Aorta (tissue), 5 donors: ENCODE measurements around the gene VEGFB. TPM values are rescaled to one million over a fixed set of nuclear protein-coding genes. Genes with fewer than 3 reads are reported as not detected.

Experiments
- ATAC-seq: fragments of 200-7000 bp; cut with Tn5 transposase; one replicate; pipeline ENCODE4 v1.9.1; 2022; ENCODE audit warnings: moderate library complexity; ENCODE audit not compliant: low FRiP score
- DNase-seq, 2 donors: peaks; one replicate each; pipeline ENCODE4 v3.0.0-alpha.2; 2020
- H3K27ac ChIP-seq, 2 donors: one replicate each; pipeline ENCODE4 v1.5.1; 2013; ENCODE audit warnings: low read length in 2 of 2, mild to moderate bottlenecking in 2 of 2, moderate library complexity in 2 of 2, control low read depth in 1 of 2, inconsistent platforms in 1 of 2, low read depth in 1 of 2
- H3K27me3 ChIP-seq, 2 donors: one replicate each; pipeline ENCODE4 v1.6.1; 2013; ENCODE audit warnings: control low read depth in 1 of 2, low read length in 1 of 2, mild to moderate bottlenecking in 1 of 2, moderate library complexity in 1 of 2; ENCODE audit not compliant: insufficient read depth in 2 of 2, control insufficient read depth in 1 of 2
- H3K36me3 ChIP-seq, 2 donors: one replicate each; pipeline ENCODE4 v1.6.1; 2013; ENCODE audit warnings: control low read depth in 1 of 2, low read length in 1 of 2, mild to moderate bottlenecking in 1 of 2; ENCODE audit not compliant: insufficient read depth in 2 of 2, control insufficient read depth in 1 of 2
- H3K4me1 ChIP-seq, 2 donors: one replicate each; pipeline ENCODE4 v1.6.1; 2013; ENCODE audit warnings: low read length in 2 of 2, control low read depth in 1 of 2, mild to moderate bottlenecking in 1 of 2, moderate library complexity in 1 of 2; ENCODE audit not compliant: insufficient read depth in 2 of 2, control insufficient read depth in 1 of 2
- H3K4me3 ChIP-seq, 2 donors: one replicate each; pipeline ENCODE4 v1.5.1; 2013; ENCODE audit warnings: low read length in 2 of 2, control low read depth in 1 of 2, mild to moderate bottlenecking in 1 of 2
- H3K9me3 ChIP-seq: one replicate; pipeline ENCODE4 v1.6.1; 2013; ENCODE audit warnings: mild to moderate bottlenecking, low read length; ENCODE audit not compliant: control insufficient read depth
- WGBS, 2 donors: extraction: QIAGEN DNeasy Blood & Tissue Kit; methylation state at CpG; one replicate each; pipeline ENCODE4 v1.1.7; 2013; 5-methylcytosine and 5-hydroxymethylcytosine counted together
- intact Hi-C, 2 donors: fragments of 100-400 bp; cut with DNase I; formaldehyde crosslinking; loops; one replicate each; pipeline versions ENCODE4 v1.14.2 to v1.15.0; 2022
- polyA plus RNA-seq, 2 donors: library from polyadenylated mRNA; stranded (reverse); fragments of 200-250 nt; gene quantifications; one replicate each; pipeline ENCODE4 v1.2.3, GENCODE V29; 2013
- total RNA-seq, 2 donors: library from RNA; stranded (reverse); fragmentation: NEBNext Ultra II Directional; extraction: Animal tissue kit (Norgen Biotek cat#: 25700); gene quantifications; one replicate each; pipeline ENCODE4 v1.2.1, GENCODE V29; 2021
- donor health status: healthy with polysubstance abuse.
- donor health status: Bipolar disorder and iron deficiency.
- donor health status: DM: no; HTN: no; CAD: no.
- donor health status: DM: no; HTN: no; CAD: no.
- donor health status: DM: yes; HTN: yes; CAD: no.

VEGFB gene
- total and polyA plus RNA-seq, 4 donors, result 131 to 208 (median 198) TPM

DNA sequence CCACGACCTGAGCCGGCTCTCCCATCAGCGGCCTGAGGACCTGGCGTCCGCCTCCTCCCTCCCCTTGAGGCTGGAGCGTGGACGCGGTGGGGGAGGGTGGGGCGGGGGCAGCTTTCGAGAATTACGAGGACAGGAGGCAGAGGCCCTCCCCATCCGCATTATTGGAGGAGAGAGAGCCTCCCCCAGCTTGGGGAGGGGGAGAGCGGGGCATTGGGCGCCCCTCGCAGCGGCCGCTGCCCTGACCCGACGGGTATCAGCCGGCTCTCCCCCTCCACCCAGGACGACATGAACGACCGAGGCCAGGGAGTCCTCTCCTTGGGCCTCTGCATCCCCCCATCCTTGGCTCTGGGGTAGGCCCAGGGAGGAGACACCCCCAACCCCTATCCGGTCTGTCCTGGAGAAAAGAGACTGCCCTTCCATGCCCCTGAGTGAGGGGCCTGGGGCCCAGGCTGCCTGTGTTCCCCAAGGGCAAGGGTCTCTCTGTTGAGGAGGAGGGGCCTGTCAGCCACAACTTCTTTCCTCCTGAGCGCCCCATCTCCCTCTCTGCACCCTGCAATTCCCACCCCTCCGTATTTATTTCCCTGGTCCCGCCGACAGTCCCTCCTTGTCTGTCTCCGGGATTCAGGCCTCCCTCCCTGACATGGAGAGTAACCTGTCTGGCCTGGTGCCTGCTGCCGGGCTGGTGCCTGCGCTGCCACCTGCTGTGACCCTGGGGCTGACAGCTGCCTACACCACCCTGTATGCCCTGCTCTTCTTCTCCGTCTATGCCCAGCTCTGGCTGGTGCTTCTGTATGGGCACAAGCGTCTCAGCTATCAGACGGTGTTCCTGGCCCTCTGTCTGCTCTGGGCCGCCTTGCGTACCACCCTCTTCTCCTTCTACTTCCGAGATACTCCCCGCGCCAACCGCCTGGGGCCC lies 51.8 kb downstream of the VEGFB start:
- peak overlapping the region; percentile 55 to 77 for H3K4me3 ChIP-seq
- H3K4me1 ChIP-seq, result no peaks in the 10 kb centered on the region
- DNase-seq, result no peak
- WGBS, 2 donors, result 24 to 31% methylated on average over 30 to 40 of the region's 40 CpGs
- no peak for ATAC-seq
- intact Hi-C loops, result no loop called here
- no peaks in the 10 kb centered on the region for H3K9me3 ChIP-seq
- H3K27ac ChIP-seq, result no peak overlapping the region
- no peaks in the 10 kb centered on the region for H3K36me3 ChIP-seq
- no peaks in the 10 kb centered on the region for H3K27me3 ChIP-seq

DNA sequence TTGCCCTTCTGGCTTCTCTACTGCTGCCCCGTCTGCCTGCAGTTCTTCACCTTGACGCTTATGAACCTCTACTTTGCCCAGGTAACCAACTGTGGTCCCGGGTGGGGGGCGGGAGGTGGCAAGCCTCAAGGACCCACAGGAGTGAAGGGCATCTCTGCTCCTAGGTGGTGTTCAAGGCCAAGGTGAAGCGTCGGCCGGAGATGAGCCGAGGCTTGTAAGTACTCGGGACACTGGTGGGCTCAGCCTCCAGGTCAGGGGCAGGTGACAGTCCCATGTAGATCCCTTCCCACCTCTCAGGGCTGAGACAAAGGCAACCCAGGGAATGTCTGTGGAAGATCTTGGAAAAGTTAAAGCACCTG lies 52.4 kb downstream of the VEGFB start:
- no peak for DNase-seq
- Histone ChIP-seq H3K4me3 (no peak overlapping the region), H3K27me3 (no peaks in the 10 kb centered on the region), H3K4me1 (no peaks in the 10 kb centered on the region), H3K9me3 (no peaks in the 10 kb centered on the region), H3K36me3 (no peaks in the 10 kb centered on the region), H3K27ac (no peak overlapping the region)
- intact Hi-C loops, result no loop called here
- no peak for ATAC-seq
- 88 to 90% methylated on average over 9 of the region's 9 CpGs for WGBS, 2 donors

DNA sequence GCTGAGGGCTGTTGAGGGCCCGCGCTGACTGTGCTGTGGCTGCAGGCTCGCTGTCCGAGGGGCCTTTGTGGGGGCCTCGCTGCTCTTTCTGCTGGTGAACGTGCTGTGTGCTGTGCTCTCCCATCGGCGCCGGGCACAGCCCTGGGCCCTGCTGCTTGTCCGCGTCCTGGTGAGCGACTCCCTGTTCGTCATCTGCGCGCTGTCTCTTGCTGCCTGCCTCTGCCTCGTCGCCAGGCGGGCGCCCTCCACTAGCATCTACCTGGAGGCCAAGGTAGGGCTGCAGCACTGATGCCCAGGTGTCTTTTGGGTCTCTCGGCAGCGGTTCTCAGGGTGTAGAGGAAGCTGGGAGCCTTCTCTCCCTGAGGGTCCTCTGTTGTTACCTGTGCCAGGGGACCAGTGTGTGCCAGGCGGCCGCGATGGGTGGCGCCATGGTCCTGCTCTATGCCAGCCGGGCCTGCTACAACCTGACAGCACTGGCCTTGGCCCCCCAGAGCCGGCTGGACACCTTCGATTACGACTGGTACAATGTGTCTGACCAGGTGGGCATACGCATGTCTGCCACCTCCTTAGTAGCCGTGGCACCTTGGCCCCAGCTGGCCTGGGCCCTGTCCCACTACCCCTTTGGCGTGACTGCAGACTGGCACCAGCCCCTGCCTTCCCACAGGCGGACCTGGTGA lies 53.4 kb downstream of the VEGFB start:
- intact Hi-C loops, result no loop called here
- Histone ChIP-seq H3K4me1 (no peaks in the 10 kb centered on the region), H3K27me3 (no peaks in the 10 kb centered on the region), H3K36me3 (no peaks in the 10 kb centered on the region), H3K9me3 (no peaks in the 10 kb centered on the region), H3K4me3 (no peak overlapping the region), H3K27ac (no peak overlapping the region)
- no peak for DNase-seq
- 96 to 97% methylated on average over 33 of the region's 33 CpGs for WGBS, 2 donors
- no peak for ATAC-seq

DNA sequence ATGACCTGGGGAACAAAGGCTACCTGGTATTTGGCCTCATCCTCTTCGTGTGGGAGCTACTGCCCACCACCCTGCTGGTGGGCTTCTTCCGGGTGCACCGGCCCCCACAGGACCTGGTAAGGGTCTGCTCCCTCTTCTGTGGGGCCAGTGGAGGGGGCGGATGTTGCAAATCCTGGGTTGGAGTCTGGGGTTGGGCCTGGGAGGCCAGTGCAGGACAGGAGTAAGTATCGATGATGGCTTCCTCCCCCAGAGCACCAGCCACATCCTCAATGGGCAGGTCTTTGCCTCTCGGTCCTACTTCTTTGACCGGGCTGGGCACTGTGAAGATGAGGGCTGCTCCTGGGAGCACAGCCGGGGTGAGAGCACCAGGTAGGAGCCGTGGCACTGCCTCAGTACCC lies 54.0 kb downstream of the VEGFB start:
- WGBS, 2 donors, result 90 to 92% methylated on average over 9 of the region's 9 CpGs
- ATAC-seq, result no peak

More for the DNA sequence above, 54.0 kb downstream of the VEGFB start:
- Histone ChIP-seq H3K4me3 (no peak overlapping the region), H3K36me3 (no peaks in the 10 kb centered on the region), H3K27ac (no peak overlapping the region), H3K27me3 (no peaks in the 10 kb centered on the region), H3K4me1 (no peaks in the 10 kb centered on the region), H3K9me3 (no peaks in the 10 kb centered on the region)
- intact Hi-C loops, result no loop called here
- no peak for DNase-seq

Other genes with a start within 250 kb of the VEGFB start
- gene OTUB1, start 248.1 kb upstream of the VEGFB start, total RNA-seq, result 10 to 100 TPM; 37.0 to 42.1 TPM
- gene OTUB1, start 248.1 kb upstream of the VEGFB start, polyA plus RNA-seq, result 10 to 100 TPM; 37.7 to 67.9 TPM
- gene FLRT1, start 198.7 kb upstream of the VEGFB start, total RNA-seq, result under 1 TPM; 0.10 to 0.60 TPM
- gene FLRT1, start 198.7 kb upstream of the VEGFB start, polyA plus RNA-seq, result not detected
- 10 to 100 TPM; 12.7 to 19.0 TPM for gene MACROD1, start 68.5 kb upstream of the VEGFB start, total RNA-seq
- gene MACROD1, start 68.5 kb upstream of the VEGFB start, polyA plus RNA-seq, result 100 to 1,000 TPM; 111 to 125 TPM
- 100 to 1,000 TPM in 1 of 2 donors, 10 to 100 TPM in 1; 67.9 to 111 TPM for gene STIP1, start 48.4 kb upstream of the VEGFB start, total RNA-seq
- gene STIP1, start 48.4 kb upstream of the VEGFB start, polyA plus RNA-seq, result 10 to 100 TPM; 31.0 to 40.4 TPM
- gene FERMT3, start 27.9 kb upstream of the VEGFB start, total RNA-seq, result 10 to 100 TPM; 35.6 to 42.6 TPM
- 10 to 100 TPM; 22.2 to 38.1 TPM for gene FERMT3, start 27.9 kb upstream of the VEGFB start, polyA plus RNA-seq
- gene TRPT1, start 8.4 kb upstream of the VEGFB start, total RNA-seq, result 10 to 100 TPM; 24.5 to 24.8 TPM
- 10 to 100 TPM; 34.3 to 95.3 TPM for gene TRPT1, start 8.4 kb upstream of the VEGFB start, polyA plus RNA-seq
- 10 to 100 TPM; 36.7 to 46.9 TPM for gene NUDT22, start 8.3 kb upstream of the VEGFB start, total RNA-seq
- 10 to 100 TPM; 42.1 to 98.8 TPM for gene NUDT22, start 8.3 kb upstream of the VEGFB start, polyA plus RNA-seq
- gene DNAJC4, start 4.0 kb upstream of the VEGFB start, total RNA-seq, result 10 to 100 TPM; 15.0 to 27.4 TPM
- gene DNAJC4, start 4.0 kb upstream of the VEGFB start, polyA plus RNA-seq, result 10 to 100 TPM; 26.2 to 97.9 TPM
- 10 to 100 TPM; 50.2 to 52.6 TPM for gene FKBP2, start 6.5 kb downstream of the VEGFB start, total RNA-seq
- 100 to 1,000 TPM; 122 to 298 TPM for gene FKBP2, start 6.5 kb downstream of the VEGFB start, polyA plus RNA-seq
- gene PPP1R14B, start 12.4 kb downstream of the VEGFB start, total RNA-seq, result 100 to 1,000 TPM; 110 to 146 TPM
- gene PPP1R14B, start 12.4 kb downstream of the VEGFB start, polyA plus RNA-seq, result 100 to 1,000 TPM; 129 to 145 TPM
- gene PLCB3, start 16.9 kb downstream of the VEGFB start, total RNA-seq, result 10 to 100 TPM; 29.4 to 32.3 TPM
- gene PLCB3, start 16.9 kb downstream of the VEGFB start, polyA plus RNA-seq, result 10 to 100 TPM; 16.9 to 27.2 TPM
- 10 to 100 TPM; 47.2 to 53.3 TPM for gene BAD, start 50.1 kb downstream of the VEGFB start, total RNA-seq
- gene BAD, start 50.1 kb downstream of the VEGFB start, polyA plus RNA-seq, result 100 to 1,000 TPM in 1 of 2 donors, 10 to 100 TPM in 1; 81.8 to 119 TPM
- gene GPR137, start 51.3 kb downstream of the VEGFB start, total RNA-seq, result 10 to 100 TPM; 22.5 to 31.8 TPM
- gene GPR137, start 51.3 kb downstream of the VEGFB start, polyA plus RNA-seq, result 10 to 100 TPM; 19.7 to 40.3 TPM
- gene KCNK4, start 56.7 kb downstream of the VEGFB start, total RNA-seq, result not detected
- gene KCNK4, start 56.7 kb downstream of the VEGFB start, polyA plus RNA-seq, result not detected
- gene CATSPERZ, start 65.8 kb downstream of the VEGFB start, total RNA-seq, result not detected
- not detected for gene CATSPERZ, start 65.8 kb downstream of the VEGFB start, polyA plus RNA-seq
- gene ESRRA, start 70.9 kb downstream of the VEGFB start, total RNA-seq, result 10 to 100 TPM; 25.9 to 27.6 TPM
- 10 to 100 TPM; 32.3 to 54.7 TPM for gene ESRRA, start 70.9 kb downstream of the VEGFB start, polyA plus RNA-seq
- gene TRMT112, start 83.0 kb downstream of the VEGFB start, total RNA-seq, result 100 to 1,000 TPM; 139 TPM
- 100 to 1,000 TPM; 207 to 270 TPM for gene TRMT112, start 83.0 kb downstream of the VEGFB start, polyA plus RNA-seq
- gene PRDX5, start 83.5 kb downstream of the VEGFB start, total RNA-seq, result 10 to 100 TPM; 69.9 to 95.7 TPM
- gene PRDX5, start 83.5 kb downstream of the VEGFB start, polyA plus RNA-seq, result 100 to 1,000 TPM; 188 to 316 TPM
- 10 to 100 TPM in 1 of 2 donors, 1 to 10 TPM in 1; 7.4 to 19.0 TPM for gene CCDC88B, start 105.6 kb downstream of the VEGFB start, total RNA-seq
- gene CCDC88B, start 105.6 kb downstream of the VEGFB start, polyA plus RNA-seq, result 10 to 100 TPM; 13.4 to 28.5 TPM
- gene RPS6KA4, start 124.6 kb downstream of the VEGFB start, total RNA-seq, result 10 to 100 TPM; 25.8 to 31.8 TPM
- gene RPS6KA4, start 124.6 kb downstream of the VEGFB start, polyA plus RNA-seq, result 10 to 100 TPM; 14.1 to 27.2 TPM